OCI-LY3 (cell line): ENCODE results near the gene CSNK1G3.

Experiments used
- H2AFZ ChIP-seq: fragments of 200-600, 300-600 bp; shearing (Covaris generic); 2 replicates; pipeline ENCODE4 v1.6.0; 2014; ENCODE audit warnings: antibody characterized with exemption, low read depth, low read length
- H3K27ac ChIP-seq: fragments of 200-600, 300-600 bp; sonication (generic); 2 replicates; pipeline ENCODE4 v1.5.1; 2014; ENCODE audit warnings: mild to moderate bottlenecking, low read length, moderate library complexity, mixed read lengths
- H3K27me3 ChIP-seq: fragments of 200-600, 300-600 bp; sonication (generic); 2 replicates; pipeline ENCODE4 v1.6.1; 2014; ENCODE audit warnings: low read depth, low read length, mixed read lengths
- H3K36me3 ChIP-seq: fragments of 200-600, 300-600 bp; sonication (generic); replicated peaks from 2 replicates; pipeline ENCODE3; 2014; ENCODE audit warnings: low read depth, low read length, mixed read lengths
- H3K4me1 ChIP-seq: fragments of 300-600, 200-600 bp; sonication (generic); 2 replicates; pipeline ENCODE4 v1.6.1; 2014; ENCODE audit warnings: low read length, mixed read lengths
- H3K4me2 ChIP-seq: fragments of 200-600, 300-600 bp; sonication (generic); 2 replicates; pipeline ENCODE4 v1.6.1; 2014; ENCODE audit warnings: low read length, mixed read lengths
- H3K4me3 ChIP-seq: fragments of 300-600, 200-600 bp; sonication (generic); 2 replicates; pipeline ENCODE4 v1.5.1; 2014; ENCODE audit warnings: antibody characterized with exemption, mild to moderate bottlenecking, low read length, moderate library complexity
- H3K79me2 ChIP-seq: fragments of 300-600, 200-600 bp; shearing (Covaris generic); 2 replicates; pipeline ENCODE4 v1.6.1; 2014; ENCODE audit warnings: mild to moderate bottlenecking, low read length, mixed read lengths
- H3K9ac ChIP-seq: fragments of 300-600, 200-600 bp; shearing (Covaris generic); 2 replicates; pipeline ENCODE4 v1.6.0; 2014; ENCODE audit warnings: mild to moderate bottlenecking, low read length, moderate library complexity
- H3K9me3 ChIP-seq: fragments of 200-600, 300-600 bp; shearing (Covaris generic); 2 replicates; pipeline ENCODE4 v1.6.1; 2014; ENCODE audit warnings: low read length, mixed read lengths; ENCODE audit not compliant: insufficient read depth
- H4K20me1 ChIP-seq: fragments of 200-600, 300-600 bp; sonication (generic); 2 replicates; pipeline ENCODE4 v1.6.1; 2016; ENCODE audit warnings: low read length, mixed read lengths; ENCODE audit not compliant: insufficient read depth
- CTCF ChIP-seq: fragments of 200-600, 300-600 bp; sonication (generic); IDR thresholded peaks from 2 replicates; pipeline ENCODE4 v1.5.1; 2014; ENCODE audit warnings: antibody characterized with exemption, low read length, low read depth
- EZH2phosphoT487 ChIP-seq: fragments of 200-600 bp; shearing (Covaris generic); IDR thresholded peaks from 2 replicates; pipeline ENCODE4 v1.6.1; 2018; ENCODE audit warnings: antibody characterized with exemption, mixed run types, low read depth

CSNK1G3 gene

GRCh38 chr5:123659495-123659894, 147.5 kb downstream of the CSNK1G3 start:
- Histone ChIP-seq H2AFZ (no peak overlapping the region), H3K4me3 (no peak overlapping the region), H3K9ac (no peak overlapping the region), H4K20me1 (no peaks in the 10 kb centered on the region), H3K36me3 (no peaks in the 10 kb centered on the region), H3K27me3 (no peaks in the 10 kb centered on the region), H3K4me2 (no peak overlapping the region), H3K27ac (no peak overlapping the region), H3K9me3 (no peaks in the 10 kb centered on the region), H3K4me1 (no peaks in the 10 kb centered on the region), H3K79me2 (no peaks in the 10 kb centered on the region)
- no peak for TF ChIP-seq CTCF

- Histone ChIP-seq H3K27me3 (no peaks in the 10 kb centered on the region), H3K4me2 (no peak overlapping the region), H2AFZ (no peak overlapping the region), H3K9ac (no peak overlapping the region), H3K9me3 (0 out of 2 replicates have a peak, but pooled peaks cover 8% of the 10 kb centered on the region), H3K79me2 (no peaks in the 10 kb centered on the region), H3K4me3 (no peak overlapping the region), H3K4me1 (no peaks in the 10 kb centered on the region), H4K20me1 (no peaks in the 10 kb centered on the region), H3K27ac (no peak overlapping the region), H3K36me3 (no peaks in the 10 kb centered on the region)
- TF ChIP-seq CTCF (no peak), EZH2phosphoT487 (no peak)
Observed at GRCh38 chr5:123664961-123665360, 153.0 kb downstream of the CSNK1G3 start.

DNA sequence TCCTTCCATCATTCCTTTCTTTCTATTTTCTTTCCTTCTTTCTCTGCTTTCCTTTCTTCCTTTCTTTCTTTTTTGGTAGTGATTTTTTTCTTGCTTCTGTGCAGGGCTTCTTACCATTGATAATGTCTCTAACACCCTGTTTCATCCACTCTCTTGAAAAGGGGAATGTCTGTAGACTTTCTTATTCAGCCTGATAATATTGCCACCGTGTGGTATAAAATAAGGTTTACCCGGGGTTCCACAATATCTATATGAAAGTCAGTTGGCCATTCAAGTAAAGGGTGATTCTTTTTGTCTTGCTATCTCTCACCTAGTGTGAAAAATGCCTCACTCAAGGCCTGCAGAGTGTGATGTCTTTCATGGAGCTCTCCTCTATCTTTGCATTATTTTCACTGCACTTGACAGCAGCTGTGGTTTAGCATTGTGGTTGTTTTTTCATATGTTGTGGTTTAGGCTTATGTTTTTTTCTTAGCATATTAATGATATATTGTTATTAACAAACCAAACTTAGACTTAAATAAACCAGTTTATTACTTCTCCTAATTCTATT, 153.9 kb downstream of the CSNK1G3 start:
- H3K9me3 ChIP-seq = 0 out of 2 replicates have a peak, but pooled peaks cover 8% of the 10 kb centered on the region
- no peaks in the 10 kb centered on the region for H4K20me1 ChIP-seq
- no peak overlapping the region for H2AFZ ChIP-seq
- no peak overlapping the region for H3K4me2 ChIP-seq
- TF ChIP-seq EZH2phosphoT487 = no peak
- H3K9ac ChIP-seq = no peak overlapping the region
- H3K27ac ChIP-seq = no peak overlapping the region
- H3K27me3 ChIP-seq = no peaks in the 10 kb centered on the region
- 0 out of 2 replicates have a peak, but pooled peaks cover 5% of the 10 kb centered on the region for H3K4me1 ChIP-seq
- no peaks in the 10 kb centered on the region for H3K36me3 ChIP-seq
- no peak overlapping the region for H3K4me3 ChIP-seq
- no peaks in the 10 kb centered on the region for H3K79me2 ChIP-seq
